Adrenal gland (tissue), 5 donors: Measurements from ENCODE around the gene KCNIP1.

Experiments
- CTCF ChIP-seq, 6 experiments: fragments of 450-650 bp in 4 of 6; fragments of 200-600 bp in 2 of 6; sonication (generic) in 1 of 6; IDR thresholded peaks; 1 replicate in 5 of 6; 2 replicates in 1 of 6; pipeline versions ENCODE4 v1.5.1 to v1.8.0; 2016 to 2021; ENCODE audit warnings: antibody characterized with exemption in 6 of 6, mild to moderate bottlenecking in 2 of 6, moderate library complexity in 1 of 6
- POLR2A ChIP-seq, 2 donors: fragments of 450-650 bp; IDR thresholded peaks; one replicate each; pipeline ENCODE4 v1.6.1; 2017; ENCODE audit warnings: antibody characterized with exemption in 2 of 2, mild to moderate bottlenecking in 2 of 2, moderate library complexity in 1 of 2
- donor health status: DM: no; HTN: no; CAD: no.

GRCh38 chr5:170534177-170534576, 30.4 kb downstream of the KCNIP1 start:
- TF ChIP-seq CTCF (IDR thresholded peaks at IDR 0.05), result no peak
- TF ChIP-seq POLR2A (IDR thresholded peaks at IDR 0.05), result no peak
